Neural crest cell (in vitro differentiated cells): ENCODE data around the gene DEFB131B. TPM values are rescaled to one million over a fixed set of nuclear protein-coding genes. Genes with fewer than 3 reads are reported as not detected.

Experiments used
- DNase-seq: peaks from one replicate; pipeline ENCODE4 v3.0.0; 2021; ENCODE audit warnings: low read depth, mixed read lengths, low spot score
- H3K27ac Mint-ChIP-seq: one replicate; pipeline ENCODE4 v1.8.0; 2021; ENCODE audit warnings: mild to moderate bottlenecking, mixed read lengths; ENCODE audit not compliant: unreplicated experiment
- H3K27me3 Mint-ChIP-seq: 2 replicates; pipeline ENCODE4 v1.8.0; 2021; ENCODE audit warnings: low read depth, mild to moderate bottlenecking, mixed read lengths
- H3K36me3 Mint-ChIP-seq: 2 replicates; pipeline ENCODE4 v1.8.0; 2021; ENCODE audit warnings: low read depth, mild to moderate bottlenecking, mixed read lengths
- H3K4me1 Mint-ChIP-seq: 2 replicates; pipeline ENCODE4 v1.8.0; 2021; ENCODE audit warnings: mixed read lengths
- H3K4me3 Mint-ChIP-seq: one replicate; pipeline ENCODE4 v1.8.0; 2021; ENCODE audit warnings: mild to moderate bottlenecking, mixed read lengths
- H3K9me3 Mint-ChIP-seq: 2 replicates; pipeline ENCODE4 v1.8.0; 2021; ENCODE audit warnings: mixed read lengths
- total RNA-seq: library from RNA; stranded (reverse); gene quantifications from 2 replicates; pipeline ENCODE4 v1.2.1, GENCODE V29; 2021
- TF ChIP-seq, protein P1 (sequence below): fragments of 200-600 bp; sonication (generic); conservative IDR thresholded peaks from 2 replicates; pipeline ENCODE4 v1.5.0; 2021; ENCODE audit warnings: antibody characterized with exemption, mild to moderate bottlenecking

The DEFB131B gene
- total RNA-seq, 1 donor from 2014 or later: not detected

DNA sequence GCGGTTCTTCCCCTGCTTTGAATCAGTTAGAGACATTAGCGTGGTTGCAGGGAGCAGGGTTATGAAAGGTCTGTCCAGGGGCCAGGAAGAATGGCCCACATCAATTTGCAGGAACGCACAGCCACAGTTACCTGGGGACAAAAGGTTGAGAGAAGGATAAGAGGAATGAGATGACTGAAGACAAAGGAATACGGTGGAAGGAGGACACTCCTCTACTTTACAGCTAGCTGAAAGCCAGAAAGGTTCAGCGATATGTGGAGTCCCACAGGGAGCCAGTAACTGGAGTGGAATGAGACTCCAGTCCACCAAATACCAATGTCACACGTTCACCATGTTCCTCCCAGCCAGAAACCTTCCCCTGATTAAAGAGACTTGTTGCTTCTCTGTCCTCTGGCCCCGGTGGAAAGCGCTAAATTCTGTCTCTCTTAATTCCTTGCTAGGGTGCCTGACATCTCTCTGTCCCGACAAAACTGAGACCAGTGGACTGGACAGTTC is 39.4 kb downstream of the DEFB131B start:
- Mint-ChIP-seq H3K27me3 (no peaks in the 10 kb centered on the region), H3K4me3 (no peak overlapping the region), H3K36me3 (peaks cover 6% of the 10 kb centered on the region), H3K27ac (peak overlapping the region; percentile 94), H3K4me1 (no peaks in the 10 kb centered on the region), H3K9me3 (no peaks in the 10 kb centered on the region)
- TF ChIP-seq, protein P1, sequence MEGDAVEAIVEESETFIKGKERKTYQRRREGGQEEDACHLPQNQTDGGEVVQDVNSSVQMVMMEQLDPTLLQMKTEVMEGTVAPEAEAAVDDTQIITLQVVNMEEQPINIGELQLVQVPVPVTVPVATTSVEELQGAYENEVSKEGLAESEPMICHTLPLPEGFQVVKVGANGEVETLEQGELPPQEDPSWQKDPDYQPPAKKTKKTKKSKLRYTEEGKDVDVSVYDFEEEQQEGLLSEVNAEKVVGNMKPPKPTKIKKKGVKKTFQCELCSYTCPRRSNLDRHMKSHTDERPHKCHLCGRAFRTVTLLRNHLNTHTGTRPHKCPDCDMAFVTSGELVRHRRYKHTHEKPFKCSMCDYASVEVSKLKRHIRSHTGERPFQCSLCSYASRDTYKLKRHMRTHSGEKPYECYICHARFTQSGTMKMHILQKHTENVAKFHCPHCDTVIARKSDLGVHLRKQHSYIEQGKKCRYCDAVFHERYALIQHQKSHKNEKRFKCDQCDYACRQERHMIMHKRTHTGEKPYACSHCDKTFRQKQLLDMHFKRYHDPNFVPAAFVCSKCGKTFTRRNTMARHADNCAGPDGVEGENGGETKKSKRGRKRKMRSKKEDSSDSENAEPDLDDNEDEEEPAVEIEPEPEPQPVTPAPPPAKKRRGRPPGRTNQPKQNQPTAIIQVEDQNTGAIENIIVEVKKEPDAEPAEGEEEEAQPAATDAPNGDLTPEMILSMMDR: no peak
- DNase-seq: no peak

DNA sequence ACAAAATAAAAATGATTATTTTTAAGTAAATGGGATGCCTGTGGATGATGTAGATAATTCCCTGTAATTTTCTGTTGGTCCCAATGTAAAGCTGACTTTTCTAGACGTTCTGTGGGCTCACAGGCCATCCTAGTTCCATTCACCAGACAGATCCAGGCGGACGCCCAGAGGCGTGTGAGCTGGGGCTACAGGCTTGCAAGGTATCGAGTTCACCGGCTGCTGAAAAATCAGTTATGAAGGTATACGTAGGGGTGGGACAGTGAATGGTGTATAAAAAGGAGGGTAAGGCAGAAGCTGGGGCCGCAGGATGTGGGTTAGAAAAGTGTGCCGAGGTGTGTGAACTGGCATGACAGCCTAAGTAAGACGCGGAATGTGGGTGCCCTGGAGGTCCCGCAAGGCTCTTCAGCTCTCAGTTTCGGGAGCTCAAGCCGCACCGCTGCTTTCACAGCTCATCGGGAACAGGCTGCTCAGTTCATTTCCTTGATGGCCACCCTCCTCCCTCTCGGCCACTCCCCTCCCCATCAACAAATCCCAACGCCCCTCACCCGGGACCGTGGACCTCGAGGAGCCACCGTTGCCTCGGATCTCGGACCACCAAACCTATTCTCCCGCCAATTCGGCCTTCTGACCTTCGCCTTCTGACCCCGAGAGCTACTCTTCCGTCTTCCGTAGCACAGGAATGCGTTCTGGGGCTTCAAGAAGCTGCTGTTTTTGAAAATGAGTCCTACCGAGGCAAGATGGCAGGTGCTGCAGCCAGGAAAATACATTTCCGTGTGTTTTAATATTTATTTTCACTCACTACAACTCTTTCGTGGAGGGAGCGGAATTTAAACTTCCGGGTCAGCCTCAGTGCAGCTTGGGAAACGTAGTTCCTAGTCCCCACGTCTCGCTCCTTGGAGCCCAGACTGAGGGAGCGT is 49.8 kb downstream of the DEFB131B start, which contains the start of gene XNDC1N:
Gene XNDC1N (minus strand): TSS at position 775 of the 917 bp plus-strand sequence. CDS start 5,241 bp downstream, outside the sequence.
- no peaks in the 10 kb centered on the region for H3K36me3 Mint-ChIP-seq
- no peaks in the 10 kb centered on the region for H3K27me3 Mint-ChIP-seq
- no peaks in the 10 kb centered on the region for H3K9me3 Mint-ChIP-seq
- H3K27ac Mint-ChIP-seq: peak within 1 kb of the TSS; percentile 100
- TF ChIP-seq, protein P1: no peak
- peak; percentile 61 for DNase-seq
- peak within 1 kb of the TSS; percentile 97 for H3K4me3 Mint-ChIP-seq
- H3K4me1 Mint-ChIP-seq: peaks cover 38% of the 10 kb centered on the region

DNA sequence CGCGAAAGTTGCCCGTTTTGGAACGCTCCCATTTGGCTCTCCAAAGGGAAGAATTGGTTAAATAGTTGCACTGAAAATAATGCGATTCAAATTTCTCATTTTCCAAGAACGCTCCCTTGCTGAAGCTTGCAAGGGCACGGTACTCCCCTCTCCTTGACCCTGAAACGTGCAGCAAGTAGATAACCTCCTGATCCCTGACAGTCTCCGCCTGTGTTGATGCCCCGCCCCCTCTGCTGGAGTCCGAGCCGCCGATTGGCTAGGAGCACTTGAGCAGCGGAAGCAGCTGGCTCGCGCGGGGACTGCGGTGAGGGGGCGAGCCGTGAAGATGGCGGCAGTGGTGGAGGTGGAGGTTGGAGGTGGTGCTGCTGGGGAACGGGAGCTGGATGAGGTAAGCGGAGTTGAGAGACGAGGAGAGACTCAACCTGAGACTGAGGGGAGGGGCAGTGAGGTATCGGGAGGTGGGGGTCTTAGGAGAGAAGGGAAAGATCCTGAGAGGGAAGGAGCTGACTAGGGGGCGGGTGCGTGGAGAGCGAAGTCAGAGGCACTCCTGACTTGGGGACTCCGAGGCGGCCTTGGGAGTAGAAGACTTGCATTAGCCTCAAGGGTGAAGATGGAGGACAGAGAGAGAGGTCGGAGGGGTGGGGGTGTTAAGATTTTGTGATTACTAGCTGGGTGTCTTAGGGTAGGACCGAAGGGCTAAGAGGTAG is 50.6 kb downstream of the DEFB131B start, which contains the start of gene RNF121:
Gene RNF121 (plus strand): TSS at position 310 of the 707 bp plus-strand sequence. CDS start 16 bp downstream, at position 326.
- TF ChIP-seq, protein P1: no peak
- Mint-ChIP-seq H3K27me3 (no peaks in the 10 kb centered on the region), H3K36me3 (no peaks in the 10 kb centered on the region), H3K4me1 (peaks cover 38% of the 10 kb centered on the region), H3K27ac (peak within 1 kb of the TSS; percentile 100), H3K4me3 (peak within 1 kb of the TSS; percentile 97), H3K9me3 (no peaks in the 10 kb centered on the region)
- DNase-seq: peak; percentile 95

DNA sequence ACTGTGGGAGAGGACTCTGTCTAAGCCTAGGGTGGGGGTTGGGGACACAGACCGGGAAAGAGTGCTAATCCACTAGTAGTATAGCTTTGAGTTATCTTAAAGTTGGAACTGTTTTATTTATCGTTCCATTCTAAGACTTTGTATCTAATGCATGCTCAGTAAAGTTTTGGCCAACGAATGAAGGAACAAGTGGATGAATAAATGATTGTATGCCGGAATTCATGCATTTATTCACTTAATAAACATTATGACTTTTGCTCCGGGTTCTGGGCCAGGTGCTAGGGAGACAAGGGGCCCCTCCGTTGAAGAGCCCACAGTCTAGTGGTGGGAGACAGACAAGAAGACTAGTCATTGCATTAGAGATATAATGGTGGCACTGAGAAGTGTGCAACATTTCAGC is 51.2 kb downstream of the DEFB131B start:
- TF ChIP-seq, protein P1: no peak
- Mint-ChIP-seq H3K4me3 (peak overlapping the region; percentile 97), H3K27me3 (no peaks in the 10 kb centered on the region), H3K27ac (peak overlapping the region; percentile 45), H3K36me3 (no peaks in the 10 kb centered on the region), H3K4me1 (peaks cover 38% of the 10 kb centered on the region), H3K9me3 (no peaks in the 10 kb centered on the region)
- no peak for DNase-seq

DNA sequence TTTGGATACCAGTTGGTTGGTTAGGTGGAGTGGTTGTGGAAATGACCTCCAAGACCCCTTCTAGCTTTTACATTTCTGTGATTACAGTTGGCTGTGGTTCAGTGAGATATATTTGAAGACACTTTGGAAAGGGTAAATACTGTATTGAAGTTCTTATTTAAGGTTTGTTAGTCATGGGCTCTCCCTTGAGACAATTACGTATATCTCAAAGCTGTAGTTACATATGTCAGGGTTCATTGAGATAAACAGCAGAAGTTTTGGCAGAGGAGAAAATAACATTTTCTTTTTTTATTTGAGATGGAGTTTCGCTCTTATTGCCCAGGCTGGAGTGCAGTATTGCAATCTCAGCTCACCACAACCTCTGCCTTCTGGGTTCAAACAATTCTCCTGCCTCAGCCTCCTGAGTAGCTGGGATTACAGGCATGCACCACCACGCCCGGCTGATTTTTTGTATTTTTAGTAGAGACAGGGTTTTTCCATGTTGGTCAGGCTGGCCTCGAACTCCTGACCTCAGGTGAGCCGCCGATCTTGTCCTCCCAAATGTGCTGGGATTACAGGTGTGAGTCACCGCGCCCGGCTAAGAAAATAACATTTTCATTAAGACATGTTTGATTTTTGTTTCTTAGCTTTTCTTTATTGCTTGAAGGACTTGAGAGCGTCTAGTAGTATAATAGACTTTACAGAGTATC is 52.4 kb downstream of the DEFB131B start:
- H3K9me3 Mint-ChIP-seq: no peaks in the 10 kb centered on the region
- no peaks in the 10 kb centered on the region for H3K27me3 Mint-ChIP-seq
- no peak for DNase-seq
- TF ChIP-seq, protein P1: no peak
- H3K36me3 Mint-ChIP-seq: no peaks in the 10 kb centered on the region
- peak overlapping the region; percentile 97 for H3K4me3 Mint-ChIP-seq
- no peak overlapping the region for H3K27ac Mint-ChIP-seq
- peaks cover 38% of the 10 kb centered on the region for H3K4me1 Mint-ChIP-seq
